WERI-Rb-1 (cell line): ENCODE results near the gene DOCK8.

Experiments
- DNase-seq: peaks from one replicate; pipeline ENCODE4 v3.0.0-alpha.2; 2020
- H3K27ac ChIP-seq: fragments of 250-450 bp; sonication (Bioruptor Pico); 2 replicates; pipeline ENCODE4 v1.5.1; 2020; ENCODE audit warnings: mild to moderate bottlenecking, moderate library complexity
- H3K27me3 ChIP-seq: fragments of 250-450 bp; sonication (Bioruptor Pico); 2 replicates; pipeline ENCODE4 v1.5.1; 2021; ENCODE audit warnings: mild to moderate bottlenecking, low read depth, moderate library complexity; ENCODE audit not compliant: insufficient read depth, severe bottlenecking
- H3K36me3 ChIP-seq: fragments of 250-450 bp; sonication (Bioruptor Pico); 2 replicates; pipeline ENCODE4 v1.5.1; 2020; ENCODE audit warnings: mild to moderate bottlenecking, moderate library complexity
- H3K4me3 ChIP-seq: 2 replicates; pipeline ENCODE4 v1.5.1; 2011; ENCODE audit warnings: low read depth, mild to moderate bottlenecking, control low read depth, low read length
- H3K9me3 ChIP-seq: fragments of 250-450 bp; sonication (Bioruptor Pico); 2 replicates; pipeline ENCODE4 v1.5.1; 2021; ENCODE audit warnings: mild to moderate bottlenecking, moderate library complexity; ENCODE audit not compliant: severe bottlenecking
- CTCF ChIP-seq: IDR thresholded peaks from 2 replicates; pipeline ENCODE4 v1.5.1; 2011; ENCODE audit warnings: low read depth, mild to moderate bottlenecking, control low read depth, inconsistent platforms, low read length

The DOCK8 gene

GRCh38 chr9:414595-414994 is 199.9 kb downstream of the DOCK8 start:
- Histone ChIP-seq H3K36me3 (peaks cover 14% of the 10 kb centered on the region), H3K27ac (no peak overlapping the region), H3K9me3 (no peaks in the 10 kb centered on the region), H3K4me3 (no peak overlapping the region), H3K27me3 (no peaks in the 10 kb centered on the region)
- TF ChIP-seq CTCF, result no peak
- DNase-seq, result no peak

GRCh38 chr9:419571-420171 is 205.0 kb downstream of the DOCK8 start:
- Histone ChIP-seq H3K4me3 (no peak overlapping the region), H3K27me3 (no peaks in the 10 kb centered on the region), H3K27ac (no peak overlapping the region), H3K9me3 (no peaks in the 10 kb centered on the region), H3K36me3 (peaks cover 22% of the 10 kb centered on the region)
- no peak for TF ChIP-seq CTCF
- DNase-seq, result no peak

GRCh38 chr9:421896-422295 is 207.2 kb downstream of the DOCK8 start:
- no peak overlapping the region for H3K27ac ChIP-seq
- H3K36me3 ChIP-seq, result peaks cover 29% of the 10 kb centered on the region
- H3K9me3 ChIP-seq, result no peaks in the 10 kb centered on the region
- TF ChIP-seq CTCF, result no peak
- no peak overlapping the region for H3K4me3 ChIP-seq
- DNase-seq, result no peak
- H3K27me3 ChIP-seq, result no peaks in the 10 kb centered on the region

GRCh38 chr9:426264-426663 is 211.6 kb downstream of the DOCK8 start:
- H3K9me3 ChIP-seq, result no peaks in the 10 kb centered on the region
- H3K4me3 ChIP-seq, result no peak overlapping the region
- H3K36me3 ChIP-seq, result peaks cover 24% of the 10 kb centered on the region
- DNase-seq, result no peak
- no peak for TF ChIP-seq CTCF
- H3K27me3 ChIP-seq, result no peaks in the 10 kb centered on the region
- no peak overlapping the region for H3K27ac ChIP-seq

GRCh38 chr9:426976-427375 is 212.3 kb downstream of the DOCK8 start:
- Histone ChIP-seq H3K27me3 (no peaks in the 10 kb centered on the region), H3K9me3 (no peaks in the 10 kb centered on the region), H3K27ac (no peak overlapping the region), H3K36me3 (peaks cover 24% of the 10 kb centered on the region), H3K4me3 (no peak overlapping the region)
- DNase-seq, result no peak
- TF ChIP-seq CTCF, result no peak

GRCh38 chr9:431701-432100 is 217.0 kb downstream of the DOCK8 start:
- no peak overlapping the region for H3K4me3 ChIP-seq
- H3K9me3 ChIP-seq, result no peaks in the 10 kb centered on the region
- TF ChIP-seq CTCF, result no peak
- peaks cover 52% of the 10 kb centered on the region for H3K36me3 ChIP-seq
- no peak overlapping the region for H3K27ac ChIP-seq
- DNase-seq, result no peak
- no peaks in the 10 kb centered on the region for H3K27me3 ChIP-seq
